Cortex of kidney (tissue), 1 donor: ENCODE data around the gene PPP1R27.
A peak's percentile ranks its signal among the peaks of the same experiment; 100 is the strongest.

Experiments
- DNase-seq: peaks from one replicate; lab custom pipeline; 2025; lab: John Stamatoyannopoulos, UW

Gene PPP1R27

DNA sequence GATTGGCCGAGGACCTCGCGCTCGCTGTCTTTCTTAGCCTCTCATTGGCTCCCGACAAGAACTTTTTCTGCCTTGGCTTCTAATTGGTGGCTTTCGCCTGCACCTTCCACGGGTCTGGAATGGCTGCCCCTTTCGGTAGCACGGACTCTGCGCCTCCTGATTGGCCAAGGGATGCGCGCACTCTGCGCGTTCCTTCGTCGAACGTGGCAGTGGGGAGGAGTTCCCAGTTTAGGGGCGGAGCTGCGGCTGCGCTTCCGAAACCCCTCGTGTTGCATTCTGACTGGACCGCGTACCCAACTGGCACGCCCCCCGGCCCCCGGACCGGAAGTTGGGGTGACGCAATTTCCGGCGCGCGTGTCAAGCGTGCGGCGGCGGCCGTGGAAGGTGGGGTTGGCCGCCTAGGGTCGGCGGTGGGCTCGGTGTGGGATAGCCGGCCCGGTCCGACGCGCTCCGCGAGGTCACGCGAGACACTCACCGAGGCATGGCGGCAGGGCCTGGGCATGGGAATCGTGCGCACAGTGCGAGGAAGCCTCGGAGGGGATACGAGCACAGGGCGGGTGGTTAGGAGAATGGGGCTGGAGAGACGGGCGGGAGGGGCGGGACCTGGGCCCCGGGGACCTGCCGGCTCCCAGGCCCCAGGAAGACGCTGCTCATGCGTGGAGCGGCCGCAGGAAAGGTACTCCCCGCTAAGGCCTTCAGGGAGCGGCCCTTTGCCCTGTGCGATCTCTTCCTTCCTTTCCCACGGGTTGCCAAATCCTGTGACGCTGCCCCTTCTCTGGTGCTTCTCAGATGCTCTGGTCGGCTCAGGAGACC lies 26.1 kb upstream of the PPP1R27 start:
- peak; percentile 97 for DNase-seq

DNA sequence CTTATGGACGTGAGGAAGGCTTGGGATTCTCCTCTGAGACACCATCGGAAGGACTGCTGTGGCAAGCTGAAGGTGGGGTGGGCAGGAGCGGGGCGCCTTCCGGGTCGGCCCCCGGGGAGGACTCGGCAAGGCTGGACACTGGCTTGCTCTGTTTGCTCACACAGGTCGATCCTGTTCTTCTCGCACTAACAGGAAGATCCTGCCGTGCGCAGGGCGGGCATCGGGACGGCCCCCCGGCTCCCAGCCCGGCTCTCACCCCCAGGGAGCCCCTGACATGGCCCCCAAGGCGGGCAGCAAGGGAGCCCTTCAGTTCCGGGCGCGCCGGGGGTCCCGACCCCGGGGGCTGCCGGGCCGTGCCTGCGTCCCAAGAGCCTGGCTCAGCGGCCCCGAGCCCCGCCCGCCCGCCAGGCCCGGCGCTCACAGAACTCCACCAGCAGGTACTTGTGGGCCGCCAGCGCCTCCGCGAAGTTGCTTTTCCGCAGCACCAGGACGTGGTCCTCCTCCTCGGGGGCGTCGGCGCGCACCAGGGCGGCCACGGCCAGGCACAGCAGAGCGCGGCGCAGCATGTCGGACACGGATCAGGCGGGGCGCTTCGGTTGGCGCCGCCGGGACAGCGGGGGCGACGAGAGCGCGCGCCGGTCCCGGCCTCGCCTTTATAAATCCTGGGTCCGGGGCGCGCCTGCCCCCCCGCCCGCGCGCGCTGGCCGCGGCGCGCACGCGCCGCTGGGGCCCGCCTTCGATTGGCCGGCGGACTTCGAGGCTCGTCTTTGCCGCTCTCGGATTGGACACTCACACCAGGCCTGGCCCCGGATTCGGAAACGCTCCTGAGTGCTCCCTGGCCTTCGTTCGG lies 25.3 kb upstream of the PPP1R27 start, which contains the start of gene P4HB:
P4HB (minus strand) TSS at position 630 of the 850 bp plus-strand sequence; CDS start at position 566, 64 bp downstream.
- DNase-seq: no peak

DNA sequence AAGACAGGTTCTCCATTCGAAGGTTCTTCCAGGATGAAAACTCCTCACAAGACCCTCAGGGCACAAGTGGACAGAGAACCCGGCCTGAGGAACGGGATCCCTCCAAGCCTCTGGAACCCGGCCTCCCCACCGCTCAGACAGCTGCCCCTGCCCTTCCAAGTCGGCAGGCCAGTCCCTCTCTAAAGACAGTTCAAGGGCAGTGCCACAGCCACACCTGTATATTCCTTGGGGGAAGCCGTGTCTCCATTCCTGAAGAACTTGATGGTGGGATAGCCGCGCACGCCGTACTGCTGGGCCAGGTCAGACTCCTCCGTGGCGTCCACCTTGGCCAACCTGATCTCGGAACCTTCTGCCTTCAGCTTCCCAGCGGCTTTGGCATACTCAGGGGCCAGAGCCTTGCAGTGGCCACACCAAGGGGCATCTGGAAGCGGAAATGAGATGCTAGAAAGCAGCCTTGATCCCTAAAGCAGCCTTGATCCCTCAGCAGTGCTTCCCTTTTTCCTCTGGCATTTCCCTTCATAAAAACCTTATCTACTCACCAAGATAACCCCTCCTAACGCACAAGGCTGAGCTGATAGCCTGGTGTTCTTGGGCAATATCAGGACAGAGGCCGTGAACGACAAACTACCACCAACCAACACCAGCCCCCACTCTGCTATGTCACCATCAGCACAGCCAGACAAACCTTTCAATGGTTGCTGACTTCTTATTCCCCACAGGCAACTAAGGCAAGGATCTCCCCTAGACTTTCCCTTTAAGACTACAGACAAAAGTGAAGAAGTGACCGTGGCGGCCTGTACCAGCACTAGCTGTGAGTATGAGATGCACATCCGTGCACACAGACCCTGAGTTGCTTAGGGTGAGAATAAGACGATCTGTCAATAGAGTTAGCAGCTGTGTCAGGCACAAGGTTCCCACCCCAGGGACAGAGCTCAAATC lies 24.4 kb upstream of the PPP1R27 start:
- no peak for DNase-seq

DNA sequence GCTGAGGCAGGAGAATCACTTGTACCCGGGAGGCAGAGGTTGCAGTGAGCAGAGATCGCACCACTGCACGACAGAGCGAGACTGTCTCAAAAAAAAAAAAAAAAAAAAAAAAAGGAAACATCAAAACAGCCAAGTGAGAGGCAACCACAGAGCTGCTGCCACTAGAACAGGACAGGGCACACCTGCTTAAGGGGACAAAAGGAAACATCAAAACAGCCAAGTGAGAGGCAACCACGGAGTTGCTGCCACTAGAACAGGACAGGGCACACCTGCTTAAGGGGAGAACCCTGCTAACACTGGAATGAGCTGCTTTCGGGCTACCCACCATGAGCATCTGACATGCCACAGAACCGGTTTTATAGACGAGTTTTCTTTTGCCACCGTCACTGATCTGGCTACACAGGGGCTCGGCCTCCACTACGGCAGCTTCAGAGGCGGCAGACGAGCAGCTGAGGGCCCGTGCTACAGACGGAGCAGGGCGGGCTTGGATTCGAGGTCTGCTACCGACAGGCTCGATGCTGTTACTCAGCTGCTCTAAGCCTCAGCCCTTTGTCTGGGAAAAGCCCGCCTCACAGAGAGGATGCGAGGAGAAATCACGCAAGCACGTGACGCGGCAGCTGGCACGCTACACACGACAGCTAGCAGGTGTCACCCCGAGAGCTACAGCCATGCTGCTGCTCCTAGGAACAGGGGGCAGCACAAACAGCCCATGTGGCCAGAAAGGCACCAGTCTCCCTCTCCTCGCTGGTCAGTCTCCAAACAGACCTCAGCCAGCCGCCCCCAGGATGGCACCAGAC lies 23.5 kb upstream of the PPP1R27 start:
- no peak for DNase-seq

DNA sequence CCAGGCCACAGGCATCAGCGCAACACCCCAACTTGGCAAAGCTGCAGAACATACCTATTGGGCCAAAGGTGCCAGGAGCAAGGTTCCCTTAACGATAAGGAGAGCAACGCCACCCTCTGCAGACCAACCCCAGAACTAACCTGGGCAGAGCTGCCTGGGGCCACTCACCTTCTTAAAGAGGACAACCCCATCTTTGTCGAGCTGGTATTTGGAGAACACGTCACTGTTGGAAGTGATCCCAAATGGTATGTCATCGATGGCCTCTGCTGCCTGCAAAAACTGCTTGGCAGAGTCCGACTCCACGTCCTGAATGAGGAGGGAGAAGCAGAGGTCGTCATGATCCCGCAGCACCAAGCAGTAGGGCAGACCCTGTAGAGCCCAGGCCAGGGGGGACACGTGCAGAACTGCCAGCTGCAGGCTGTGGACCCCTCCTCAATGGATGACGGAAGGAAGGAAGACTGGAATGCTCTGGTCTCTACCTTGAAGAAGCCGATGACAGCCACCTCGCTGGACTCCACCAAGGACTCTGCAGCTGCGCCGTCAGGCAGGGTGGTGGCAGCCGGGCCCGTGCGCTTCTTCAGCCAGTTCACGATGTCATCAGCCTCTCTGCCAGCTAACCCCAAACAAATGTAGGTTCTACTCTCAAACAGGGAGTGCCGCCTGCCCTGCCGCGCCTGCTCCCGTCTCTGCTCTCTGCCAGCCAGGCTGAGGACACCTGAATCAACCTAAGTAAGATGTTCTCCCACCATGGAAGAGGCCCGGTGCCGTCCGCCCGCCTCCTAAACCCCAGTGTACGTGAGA lies 20.3 kb upstream of the PPP1R27 start:
- no peak for DNase-seq

DNA sequence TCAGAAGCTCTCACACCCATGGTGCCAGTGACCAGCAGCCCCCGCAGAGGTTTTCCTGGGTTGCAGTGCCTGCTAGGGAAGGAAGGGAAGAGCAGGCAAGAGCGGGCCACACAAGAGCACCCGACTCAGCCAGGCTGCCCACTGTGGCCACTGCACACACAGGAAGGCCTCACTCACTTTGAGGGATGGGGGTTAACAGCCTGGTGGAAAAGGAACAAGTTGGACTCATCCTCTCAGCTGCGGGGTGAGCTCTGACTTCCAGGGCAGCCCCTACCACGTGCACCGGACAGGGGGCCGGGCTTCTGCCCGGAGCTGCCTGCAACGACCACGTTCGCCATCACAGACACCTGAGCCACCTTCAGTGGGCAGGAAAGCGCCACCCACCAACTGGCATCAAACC lies 17.4 kb upstream of the PPP1R27 start:
- no peak for DNase-seq

DNA sequence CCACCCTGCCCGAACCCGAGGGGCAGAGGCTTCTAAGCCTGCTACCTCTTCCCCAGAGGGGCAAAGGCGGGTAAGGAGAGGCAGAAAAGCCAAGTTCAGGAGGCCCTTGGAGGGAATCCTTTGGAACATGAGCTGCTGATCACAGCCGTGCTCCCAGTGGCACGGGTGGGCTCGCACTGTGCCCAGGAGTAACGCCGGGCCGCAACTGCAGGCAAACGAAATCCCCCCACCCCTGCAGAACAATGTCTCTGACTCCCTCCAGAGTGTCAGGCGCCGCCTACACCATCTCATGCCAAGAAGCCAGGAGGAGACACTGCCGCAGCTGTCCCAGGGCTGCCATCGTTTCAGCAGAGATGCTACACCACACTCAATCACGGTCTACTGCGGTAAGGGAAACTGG lies 16.6 kb upstream of the PPP1R27 start:
- DNase-seq: no peak

DNA sequence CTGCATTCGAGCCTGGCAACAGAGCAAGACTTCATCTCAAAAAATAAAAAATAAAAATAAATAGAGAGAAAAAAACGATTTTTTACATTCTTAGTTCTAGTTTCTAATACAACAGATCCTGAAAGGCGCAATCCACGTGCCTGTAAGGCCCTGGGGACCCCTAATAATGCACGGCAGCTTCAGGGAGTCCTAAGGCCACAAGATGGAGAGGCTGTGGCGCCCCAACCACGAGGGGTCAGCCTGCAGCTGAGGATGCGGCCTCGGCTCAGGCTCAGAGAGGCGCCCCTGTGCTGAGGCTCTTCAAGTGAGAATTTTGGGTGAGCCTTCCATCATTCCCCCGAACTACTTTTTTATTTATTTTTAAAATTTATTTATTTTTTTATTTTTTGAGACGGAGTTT lies 14.6 kb upstream of the PPP1R27 start:
- no peak for DNase-seq

DNA sequence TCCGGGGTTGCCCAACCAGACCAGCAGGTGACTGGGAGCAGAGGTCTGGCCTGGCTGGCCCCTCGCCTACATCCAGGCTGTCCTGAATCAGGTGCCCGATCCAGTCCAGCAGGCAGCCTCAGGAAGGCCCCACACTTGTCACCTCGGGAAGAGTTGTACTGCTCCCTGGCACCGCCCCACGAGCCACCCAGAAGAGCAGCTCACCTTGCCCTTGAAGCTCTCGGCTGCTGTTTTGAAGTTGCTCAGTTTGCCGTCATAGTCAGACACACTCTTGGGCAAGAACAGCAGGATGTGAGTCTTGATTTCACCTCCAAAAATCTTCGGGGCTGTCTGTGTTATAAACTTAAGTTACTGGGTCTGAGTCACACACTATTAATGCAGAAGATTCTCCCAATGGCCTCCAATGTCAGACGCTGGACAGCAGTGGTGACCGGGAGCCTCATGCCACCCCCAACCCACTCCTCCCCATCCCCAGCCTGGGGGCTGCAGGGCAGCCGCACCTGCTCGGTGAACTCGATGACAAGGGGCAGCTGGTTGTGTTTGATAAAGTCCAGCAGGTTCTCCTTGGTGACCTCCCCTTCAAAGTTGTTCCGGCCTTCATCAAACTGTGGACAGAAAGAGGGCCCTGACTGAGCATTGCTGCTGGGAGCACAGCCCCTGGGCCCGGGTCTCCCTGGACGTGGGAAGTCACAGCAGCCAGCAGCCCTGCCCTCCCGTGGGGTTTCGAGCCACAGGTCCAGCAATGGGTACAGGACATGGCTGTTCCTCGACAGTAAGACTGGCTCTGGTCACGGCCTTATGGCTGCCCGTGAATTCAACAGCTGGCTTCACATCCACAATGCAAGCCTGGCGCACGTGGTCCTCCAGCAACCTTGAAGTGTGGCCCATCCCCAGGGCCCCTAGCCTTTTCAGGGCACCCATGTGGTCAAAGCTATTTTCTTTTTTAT lies 12.2 kb upstream of the PPP1R27 start:
- DNase-seq: no peak

DNA sequence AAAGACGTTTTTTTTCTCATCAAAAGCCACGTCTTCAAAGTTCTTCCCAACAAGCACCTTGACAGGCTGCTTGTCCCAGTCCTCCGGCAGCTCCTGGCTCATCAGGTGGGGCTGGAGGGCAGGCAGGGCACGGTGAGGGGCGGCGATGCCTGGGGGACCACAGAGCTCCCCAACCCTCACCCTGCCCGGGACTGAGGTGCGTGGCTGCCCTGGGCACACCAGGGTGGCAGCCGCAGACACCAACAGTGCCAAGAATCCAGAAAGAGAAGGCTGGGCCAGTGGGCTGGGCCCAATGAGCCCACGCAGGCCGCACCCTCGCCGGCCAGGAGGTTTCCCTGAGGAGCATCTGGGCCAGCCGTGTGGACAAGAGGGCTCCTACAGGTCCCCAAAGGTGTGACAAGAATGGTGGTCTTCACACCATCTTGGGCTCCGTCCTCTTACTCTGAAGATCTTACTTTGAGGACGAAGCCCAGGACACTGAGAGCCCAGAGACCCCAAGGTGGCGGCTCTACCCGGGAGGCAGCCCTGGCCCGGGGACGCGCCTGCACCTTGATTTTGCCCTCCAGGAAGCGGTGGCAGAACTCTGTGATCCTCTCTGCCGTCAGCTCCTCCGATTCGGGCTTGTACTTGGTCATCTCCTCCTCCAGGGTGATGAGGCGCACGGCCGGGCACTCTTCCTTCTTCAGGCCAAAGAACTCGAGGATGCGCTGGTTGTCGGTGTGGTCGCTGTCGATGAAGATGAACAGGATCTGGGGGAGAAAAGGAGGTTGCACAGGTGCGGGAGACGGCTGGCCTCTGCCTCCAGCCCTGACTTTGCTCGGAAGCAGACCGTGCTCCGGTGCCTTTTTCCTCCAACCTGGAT lies 11.3 kb upstream of the PPP1R27 start:
- DNase-seq: no peak

DNA sequence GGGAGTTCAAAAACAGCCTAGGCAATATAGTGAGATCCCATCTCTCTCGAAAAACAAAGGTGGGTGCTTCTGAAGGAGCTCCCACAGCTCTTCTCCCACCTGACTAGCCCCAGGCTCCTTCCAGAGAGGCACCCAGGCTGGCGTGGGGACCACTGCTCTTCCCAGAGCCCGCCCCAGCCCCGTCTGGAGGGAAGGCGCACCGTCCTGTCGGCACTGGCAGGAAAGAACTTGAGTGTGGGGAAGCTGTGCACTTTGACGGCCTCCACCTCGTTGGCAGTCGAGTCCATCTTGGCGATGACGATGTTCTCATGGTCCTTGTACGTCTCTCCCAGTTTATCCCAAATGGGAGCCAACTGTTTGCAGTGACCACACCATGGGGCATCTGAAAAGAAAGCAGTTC lies 10.5 kb upstream of the PPP1R27 start:
- DNase-seq: no peak

DNA sequence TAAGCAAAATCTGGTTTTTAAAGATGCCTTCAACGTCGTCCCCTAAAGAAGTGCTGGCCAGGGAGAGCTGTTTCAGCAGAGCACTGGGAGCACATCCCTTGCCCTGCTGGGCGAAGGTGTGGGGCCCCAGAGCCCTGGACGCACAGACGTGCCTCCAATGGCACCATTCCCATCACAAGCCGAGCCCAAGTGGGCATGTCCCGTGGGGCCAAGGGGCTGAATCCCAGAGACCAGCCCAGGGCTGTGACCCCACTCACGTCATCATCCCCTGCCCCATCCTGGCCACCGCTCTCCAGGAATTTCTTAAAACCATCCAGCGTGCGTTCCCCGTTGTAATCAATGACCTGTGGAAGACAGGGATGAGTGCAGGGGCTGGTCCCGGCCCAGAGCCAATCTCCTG lies 10.0 kb upstream of the PPP1R27 start:
- no peak for DNase-seq

DNA sequence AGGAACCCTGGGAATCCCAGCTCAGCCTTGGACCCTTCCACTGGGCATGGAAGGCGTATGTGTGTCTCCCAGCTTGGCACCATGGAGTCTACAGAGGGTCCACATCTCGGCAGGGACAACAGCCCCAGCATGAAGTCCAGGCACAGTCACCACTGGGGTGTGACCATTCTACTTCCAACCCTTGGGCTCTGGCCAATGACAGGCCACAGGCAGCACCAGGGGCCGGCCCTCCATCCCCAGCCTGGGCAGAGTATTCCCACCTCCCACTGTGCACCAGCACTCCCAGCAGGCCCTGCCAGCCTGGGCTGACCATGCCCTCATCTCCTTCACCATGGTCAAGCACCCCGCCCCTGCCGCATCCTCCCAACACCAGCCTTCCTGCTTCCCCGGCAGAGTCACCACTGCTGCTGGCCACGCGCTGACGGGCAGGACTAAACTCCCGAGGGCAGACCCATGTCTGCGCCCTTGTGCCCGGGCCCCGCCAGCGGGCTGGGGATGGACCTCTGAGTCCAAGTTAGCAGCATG lies 9.5 kb upstream of the PPP1R27 start:
- no peak for DNase-seq

DNA sequence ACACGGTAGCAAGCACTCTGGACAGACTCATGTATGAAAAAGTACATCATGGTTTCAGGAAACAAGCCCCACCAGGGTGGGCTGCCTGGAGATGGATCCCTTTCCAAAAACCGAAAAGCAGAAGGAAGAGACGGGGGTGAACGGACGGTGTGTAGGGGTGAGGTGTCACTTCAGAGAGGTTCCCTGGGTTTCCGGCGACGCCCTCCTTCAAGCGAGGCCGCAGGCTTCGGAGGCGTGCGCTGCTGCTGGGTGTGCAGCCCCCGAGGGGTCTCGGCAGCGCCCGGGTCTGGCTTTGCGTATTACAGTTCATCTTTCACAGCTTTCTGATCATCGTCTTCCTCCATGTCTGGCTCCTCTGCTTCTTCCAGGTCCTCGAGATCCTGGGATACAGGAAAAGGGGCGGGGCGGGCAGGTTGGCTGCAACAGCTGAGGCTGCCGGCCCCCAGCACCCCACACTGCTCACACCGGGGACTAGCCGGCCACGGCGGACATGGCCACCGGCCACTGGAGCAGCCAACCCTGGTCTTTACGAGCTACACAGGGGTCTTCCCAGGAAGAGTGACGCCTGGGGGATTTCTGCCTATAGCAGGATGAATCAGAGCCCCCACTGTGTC lies 9.0 kb upstream of the PPP1R27 start:
- DNase-seq: no peak

DNA sequence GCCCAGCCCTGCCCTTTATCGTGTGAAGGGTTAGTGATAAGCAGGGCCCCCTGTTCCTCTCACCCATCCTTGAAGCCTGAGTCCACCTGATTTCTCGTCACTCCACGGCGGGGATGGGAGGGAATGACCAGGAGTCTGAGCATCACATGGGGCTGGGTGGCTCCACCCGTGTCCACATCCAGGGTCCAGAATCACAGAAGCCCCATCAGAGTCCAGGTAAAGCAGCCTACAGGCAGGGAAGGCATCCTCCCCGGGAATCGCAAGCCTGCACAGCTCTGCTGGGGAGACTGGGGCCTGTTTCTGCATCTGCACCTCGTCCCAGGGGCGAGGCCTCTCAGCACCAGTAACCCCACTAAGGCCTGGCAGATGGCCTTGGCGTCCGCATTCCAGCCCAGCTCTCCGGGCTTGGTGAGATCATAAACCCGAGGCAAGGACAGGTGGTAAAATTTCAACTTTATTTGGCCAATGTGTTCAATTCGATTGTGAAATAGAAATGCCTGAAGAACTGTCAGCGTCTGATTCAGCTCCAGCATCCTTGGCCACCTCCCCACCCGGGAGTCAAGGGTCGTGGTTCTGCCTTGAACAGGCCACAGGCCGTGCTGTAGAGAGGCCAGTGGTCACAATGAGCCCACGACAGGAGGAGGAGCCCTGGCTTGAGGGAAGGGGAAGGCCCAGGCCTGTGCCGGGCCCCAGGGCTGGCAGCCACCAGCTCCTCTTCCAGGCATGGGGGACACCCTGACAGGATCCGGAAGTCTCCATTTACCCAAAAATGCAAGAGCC lies 8.1 kb upstream of the PPP1R27 start:
- DNase-seq: no peak

DNA sequence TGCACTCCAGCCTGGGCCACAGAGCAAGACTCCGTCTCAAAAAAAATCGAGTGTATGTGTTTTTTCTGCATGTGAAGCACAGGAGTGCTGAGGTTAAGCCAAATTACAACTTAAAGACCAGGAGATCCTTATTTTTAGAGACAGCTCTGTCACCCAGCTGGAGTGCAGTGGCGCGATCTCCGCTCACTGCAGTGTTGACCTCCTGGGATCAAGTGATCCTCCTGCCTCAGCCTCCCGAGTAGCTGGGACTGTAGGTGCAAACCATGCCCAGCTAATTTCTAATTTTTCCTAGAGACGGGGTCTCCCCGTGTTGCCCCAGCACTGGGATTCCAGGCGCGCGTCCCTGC lies 7.5 kb upstream of the PPP1R27 start:
- DNase-seq: no peak

DNA sequence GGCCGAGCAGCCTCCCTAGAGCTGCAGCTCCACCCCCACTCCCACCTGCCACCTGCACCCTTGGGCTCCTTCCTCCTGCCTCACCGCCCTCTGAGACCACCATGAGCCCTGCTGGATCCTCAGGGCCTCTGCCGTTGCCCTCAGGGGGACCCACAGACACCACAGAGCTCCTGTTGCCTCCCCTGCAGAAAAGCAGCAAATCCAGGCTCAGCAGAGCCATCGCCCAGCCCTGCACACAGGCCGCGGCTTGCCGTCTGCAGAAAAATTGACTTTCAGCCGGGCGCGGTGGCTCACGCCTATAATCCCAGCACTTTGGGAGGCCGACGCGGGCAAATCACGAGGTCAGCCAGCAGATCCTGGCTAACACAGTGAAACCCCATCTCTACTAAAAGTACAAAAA lies 7.0 kb upstream of the PPP1R27 start:
- no peak for DNase-seq
